Measurements from ENCODE around the gene KIDINS220. TPM values are rescaled to one million over a fixed set of nuclear protein-coding genes. Genes with fewer than 3 reads are reported as not detected.

KIDINS220 gene
- total RNA-seq, 1 experiment from 2014 or later: 50.8 TPM

DNA sequence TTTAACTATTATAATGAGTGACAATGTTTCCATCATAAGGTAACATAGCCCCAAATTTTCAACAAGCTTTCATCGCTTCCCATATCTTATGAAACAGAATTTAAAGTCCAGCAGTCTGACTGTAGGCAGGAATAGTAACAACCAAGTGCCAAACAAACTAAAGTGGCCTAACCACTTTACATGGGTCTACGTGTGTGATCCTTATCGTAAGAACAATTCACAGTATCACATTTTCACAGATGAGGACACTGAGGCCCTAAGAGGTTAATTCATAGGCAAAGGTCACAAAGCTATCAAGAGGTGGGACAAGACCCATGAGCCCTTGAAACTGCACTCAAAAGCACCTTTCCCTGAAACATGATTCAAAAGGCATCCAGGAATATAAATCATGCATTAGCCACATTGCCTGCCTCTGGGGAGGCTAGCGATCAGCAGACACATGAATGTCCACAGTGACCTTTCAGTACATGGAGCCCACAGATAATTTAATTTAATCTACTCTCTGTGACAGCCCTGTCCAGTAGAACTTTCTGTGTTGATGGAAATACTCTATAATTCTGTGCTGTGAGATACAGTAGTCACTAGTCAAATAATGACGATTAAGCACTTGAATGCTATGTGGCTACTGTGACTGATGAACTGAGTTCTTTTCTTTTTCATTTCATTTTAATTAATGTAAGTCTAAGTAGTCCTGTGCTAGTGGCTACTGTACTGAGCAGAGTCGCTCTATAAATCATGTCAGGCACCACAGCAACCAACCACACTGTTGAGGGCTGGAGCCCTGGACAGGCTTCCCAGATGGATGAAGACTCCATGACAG, 30.3 kb downstream of the KIDINS220 start:
- Histone ChIP-seq H3K4me3 (no peak overlapping the region), H3K9me3 (replicated peaks) (no peaks in the 10 kb centered on the region), H3K27me3 (replicated peaks) (no peaks in the 10 kb centered on the region), H3K27ac (no peak overlapping the region), H3K4me1 (replicated peaks) (peaks cover 8% of the 10 kb centered on the region; the same call in 1 of the 2 replicates), H3K36me3 (peaks cover 62% of the 10 kb centered on the region)
- DNase-seq (ENCODE audit: low read depth in 1 of 2, low spot score in 2 of 2): no peak

DNA sequence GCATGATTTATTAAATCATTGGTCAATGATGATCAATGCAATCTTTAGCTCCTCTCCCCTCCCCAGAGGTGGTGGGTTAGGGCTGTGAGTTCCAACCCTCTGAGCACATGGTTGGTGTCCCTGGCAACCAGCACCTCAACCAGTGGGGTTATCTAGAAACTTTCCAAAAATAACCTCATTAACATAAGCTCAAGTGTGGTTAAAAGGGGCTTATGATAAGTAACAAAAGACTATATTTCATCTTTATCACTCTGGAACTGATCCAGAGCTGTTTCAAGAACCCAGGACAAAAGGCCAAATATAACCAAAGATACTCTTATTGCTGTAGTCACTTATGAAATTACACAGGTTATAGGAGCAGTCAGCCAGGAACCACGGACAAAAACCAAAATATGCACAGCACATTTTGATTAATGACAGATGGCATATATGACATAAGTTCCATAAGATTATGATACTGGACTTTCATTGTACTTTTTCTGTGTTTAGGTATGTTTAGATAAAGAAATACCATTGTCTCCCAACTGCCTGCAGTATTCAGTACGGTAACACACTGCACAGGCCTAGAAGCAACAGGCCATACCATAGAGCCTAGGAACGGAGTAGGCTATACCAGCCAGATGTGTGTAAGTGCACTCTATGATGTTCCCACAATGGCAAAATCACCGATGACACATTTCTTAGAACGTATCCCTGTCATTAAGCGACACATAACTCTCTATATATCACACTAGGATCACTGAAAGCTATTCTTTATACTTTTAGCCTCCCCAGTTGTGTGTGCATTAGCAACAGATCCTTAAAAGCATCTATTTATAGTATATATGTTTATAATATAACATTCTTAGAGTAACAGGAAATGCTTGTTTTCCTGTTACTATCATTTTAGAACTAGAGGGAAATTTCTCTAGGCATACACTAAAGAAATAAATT, 31.9 kb downstream of the KIDINS220 start:
- Histone ChIP-seq H3K9me3 (replicated peaks) (no peaks in the 10 kb centered on the region), H3K4me1 (replicated peaks) (peaks cover 8% of the 10 kb centered on the region; the same call in 1 of the 2 replicates), H3K4me3 (no peak overlapping the region), H3K27me3 (replicated peaks) (no peaks in the 10 kb centered on the region), H3K36me3 (peaks cover 65% of the 10 kb centered on the region), H3K27ac (no peak overlapping the region)
- DNase-seq (ENCODE audit: low read depth in 1 of 2, low spot score in 2 of 2): no peak

DNA sequence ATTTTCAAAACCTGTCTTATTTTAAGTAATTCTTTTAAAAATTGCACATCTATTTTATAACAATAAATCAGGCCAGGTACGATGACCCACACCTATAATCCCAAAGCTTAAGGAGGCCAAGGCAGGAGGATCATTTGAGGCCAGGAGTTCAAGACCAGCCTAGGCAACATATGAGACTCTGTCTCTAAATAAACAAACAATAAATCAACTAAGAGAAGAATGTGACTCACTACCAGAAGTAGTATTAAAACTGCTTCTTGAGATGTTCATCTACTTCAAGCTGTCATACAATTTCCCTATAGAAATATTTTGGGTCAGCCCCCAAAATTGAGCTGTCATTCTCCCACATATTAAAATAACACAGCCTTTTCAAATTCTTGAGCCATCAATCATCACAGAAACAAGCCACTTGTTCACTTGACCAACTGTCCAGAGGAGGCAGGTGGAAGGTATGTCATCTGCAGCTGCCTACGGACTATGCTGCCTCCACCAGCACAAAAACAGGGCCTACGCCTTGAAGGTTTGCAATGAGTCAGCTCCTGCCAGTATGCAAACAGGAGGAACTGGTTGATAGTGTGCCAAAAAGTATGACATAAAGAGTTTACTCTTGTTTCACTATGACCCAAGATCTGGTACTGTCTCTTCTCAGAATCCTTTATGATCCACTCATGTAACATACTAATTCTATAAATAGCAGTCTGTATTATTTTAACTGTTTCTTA, 33.6 kb downstream of the KIDINS220 start:
- H3K27me3 ChIP-seq (replicated peaks): no peaks in the 10 kb centered on the region
- H3K36me3 ChIP-seq: peaks cover 58% of the 10 kb centered on the region
- DNase-seq (ENCODE audit: low read depth in 1 of 2, low spot score in 2 of 2): peak; percentile 40 to 62
- H3K9me3 ChIP-seq (replicated peaks): no peaks in the 10 kb centered on the region
- no peak overlapping the region for H3K27ac ChIP-seq
- peaks cover 8% of the 10 kb centered on the region; the same call in 1 of the 2 replicates for H3K4me1 ChIP-seq (replicated peaks)
- no peak overlapping the region for H3K4me3 ChIP-seq

DNA sequence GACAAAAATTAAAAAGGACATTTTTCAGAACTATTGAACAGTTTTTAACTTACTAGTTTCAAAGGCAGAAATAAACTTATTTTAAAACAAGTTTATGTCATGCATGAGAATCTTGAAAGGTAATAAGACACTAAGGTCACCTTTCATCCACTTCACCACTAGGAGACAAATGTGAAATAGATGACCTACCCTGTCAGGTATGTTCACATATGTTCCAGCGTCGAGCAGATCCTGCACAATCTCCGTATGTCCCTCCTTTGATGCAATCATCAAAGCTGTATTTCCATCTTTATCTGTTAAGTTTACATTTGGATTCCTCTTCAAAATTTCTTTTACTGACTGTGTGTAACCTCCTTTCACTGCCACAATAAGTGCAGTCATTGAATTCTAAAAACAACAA, 34.7 kb downstream of the KIDINS220 start:
- H3K36me3 ChIP-seq: peaks cover 56% of the 10 kb centered on the region
- no peaks in the 10 kb centered on the region for H3K27me3 ChIP-seq (replicated peaks)
- no peak for DNase-seq (ENCODE audit: low read depth in 1 of 2, low spot score in 2 of 2)
- no peaks in the 10 kb centered on the region for H3K9me3 ChIP-seq (replicated peaks)
- no peak overlapping the region for H3K4me3 ChIP-seq
- H3K4me1 ChIP-seq (replicated peaks): peaks cover 8% of the 10 kb centered on the region; the same call in 1 of the 2 replicates
- no peak overlapping the region for H3K27ac ChIP-seq

DNA sequence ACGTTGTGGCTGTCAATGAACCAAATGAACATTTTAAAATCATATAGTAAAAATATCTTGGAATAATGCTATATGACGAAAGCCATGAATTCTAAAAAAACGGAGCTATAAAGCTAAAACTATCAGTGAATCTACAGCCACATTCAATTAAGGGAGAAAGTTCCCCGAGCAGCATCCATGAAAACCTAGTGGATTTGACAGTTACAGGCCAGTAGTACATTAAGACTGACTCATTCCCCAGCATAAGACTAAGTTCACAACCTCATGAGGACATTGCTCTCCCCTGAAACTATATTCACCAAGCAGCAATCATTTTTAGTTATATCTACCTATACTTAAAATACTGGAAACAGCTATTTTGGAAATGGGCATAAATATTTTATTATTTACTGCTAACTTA, 36.6 kb downstream of the KIDINS220 start:
- no peaks in the 10 kb centered on the region for H3K9me3 ChIP-seq (replicated peaks)
- peaks cover 8% of the 10 kb centered on the region; the same call in 1 of the 2 replicates for H3K4me1 ChIP-seq (replicated peaks)
- no peak overlapping the region for H3K4me3 ChIP-seq
- peaks cover 53% of the 10 kb centered on the region for H3K36me3 ChIP-seq
- no peak for DNase-seq (ENCODE audit: low read depth in 1 of 2, low spot score in 2 of 2)
- no peak overlapping the region for H3K27ac ChIP-seq
- H3K27me3 ChIP-seq (replicated peaks): no peaks in the 10 kb centered on the region

DNA sequence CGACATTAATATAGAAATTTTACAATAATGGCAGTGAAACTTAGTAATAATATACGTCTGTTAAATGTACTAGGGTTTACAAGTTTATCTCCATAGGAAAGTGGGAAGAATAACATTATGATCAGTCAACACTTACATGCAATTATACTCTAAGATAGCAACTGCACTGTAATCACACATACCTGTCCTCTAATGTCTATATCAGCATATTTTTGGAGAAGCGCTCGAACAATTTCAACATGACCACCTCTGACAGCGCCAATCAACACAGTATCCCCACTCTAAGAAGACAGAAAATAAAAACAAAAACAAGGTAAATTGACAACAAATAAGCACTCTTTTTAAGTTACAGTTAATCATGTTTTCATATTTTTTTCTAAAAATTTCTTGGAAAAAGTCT, 37.2 kb downstream of the KIDINS220 start:
- no peak for DNase-seq (ENCODE audit: low read depth in 1 of 2, low spot score in 2 of 2)
- Histone ChIP-seq H3K27ac (no peak overlapping the region), H3K4me1 (replicated peaks) (peaks cover 8% of the 10 kb centered on the region; the same call in 1 of the 2 replicates), H3K36me3 (peaks cover 53% of the 10 kb centered on the region), H3K4me3 (no peak overlapping the region), H3K27me3 (replicated peaks) (no peaks in the 10 kb centered on the region), H3K9me3 (replicated peaks) (no peaks in the 10 kb centered on the region)

DNA sequence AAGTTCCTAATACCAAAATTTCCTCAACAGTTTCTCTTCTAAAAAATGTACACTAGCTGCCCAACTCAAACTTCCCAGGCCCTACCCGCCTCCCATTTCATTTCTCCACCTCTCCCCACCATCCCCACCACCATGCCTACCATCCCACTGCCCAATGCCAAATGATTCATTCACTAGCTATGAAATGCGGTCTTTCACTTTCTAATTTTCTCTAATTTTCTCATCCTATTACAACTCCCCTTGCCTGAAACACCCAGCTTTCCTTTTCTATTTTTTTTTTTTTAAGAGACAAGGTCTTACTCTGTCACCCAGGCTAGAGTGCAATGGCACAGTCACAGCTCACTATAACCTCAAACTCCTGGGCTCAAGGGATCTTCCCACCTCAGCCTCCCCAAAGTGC, 38.4 kb downstream of the KIDINS220 start:
- Histone ChIP-seq H3K36me3 (peaks cover 58% of the 10 kb centered on the region), H3K4me1 (replicated peaks) (peaks cover 4% of the 10 kb centered on the region; the same call in 1 of the 2 replicates), H3K27me3 (replicated peaks) (no peaks in the 10 kb centered on the region), H3K27ac (no peak overlapping the region), H3K4me3 (no peak overlapping the region), H3K9me3 (replicated peaks) (no peaks in the 10 kb centered on the region)
- DNase-seq (ENCODE audit: low read depth in 1 of 2, low spot score in 2 of 2): no peak

DNA sequence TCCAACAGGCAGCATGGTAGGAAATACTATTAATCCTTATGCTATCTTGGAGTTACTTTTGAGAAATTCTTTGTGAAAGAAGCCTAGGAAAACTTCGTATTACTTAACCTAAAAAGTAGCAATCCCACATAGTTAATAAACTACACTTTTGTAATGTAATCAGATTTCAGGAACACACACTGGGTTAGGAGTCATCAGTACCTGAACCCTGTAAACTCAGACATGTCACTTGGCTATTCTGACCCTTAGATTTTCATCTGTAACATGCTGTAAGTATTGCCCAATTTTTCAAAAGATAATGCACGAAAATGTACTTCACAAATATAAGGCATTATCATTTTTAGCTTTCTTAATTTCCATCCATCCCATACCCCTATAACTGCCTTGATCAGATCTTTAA, 39.0 kb downstream of the KIDINS220 start:
- no peaks in the 10 kb centered on the region for H3K9me3 ChIP-seq (replicated peaks)
- H3K4me1 ChIP-seq (replicated peaks): no peaks in the 10 kb centered on the region
- DNase-seq (ENCODE audit: low read depth in 1 of 2, low spot score in 2 of 2): no peak
- peaks cover 59% of the 10 kb centered on the region for H3K36me3 ChIP-seq
- H3K27me3 ChIP-seq (replicated peaks): no peaks in the 10 kb centered on the region
- no peak overlapping the region for H3K27ac ChIP-seq
- no peak overlapping the region for H3K4me3 ChIP-seq

DNA sequence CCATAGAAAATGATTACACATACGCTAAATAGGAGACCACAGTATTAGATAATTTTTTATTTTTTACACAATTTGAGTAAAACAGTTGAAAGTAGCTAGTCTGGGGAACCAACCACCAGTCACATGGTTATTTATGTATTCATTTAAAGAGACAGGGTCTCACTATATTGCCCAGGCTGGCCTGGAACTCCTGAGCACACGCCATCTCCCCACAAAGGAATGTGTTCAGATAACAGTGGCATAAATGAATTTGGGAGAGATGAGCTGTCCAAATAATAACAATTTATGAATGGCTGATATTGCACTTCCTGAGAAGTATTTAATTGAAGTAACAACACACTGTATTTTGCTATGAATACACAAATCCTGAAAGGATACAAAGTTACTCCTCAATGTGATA, 39.7 kb downstream of the KIDINS220 start:
- Histone ChIP-seq H3K9me3 (replicated peaks) (no peaks in the 10 kb centered on the region), H3K27me3 (replicated peaks) (no peaks in the 10 kb centered on the region)
- no peak for DNase-seq (ENCODE audit: low read depth in 1 of 2, low spot score in 2 of 2)

DNA sequence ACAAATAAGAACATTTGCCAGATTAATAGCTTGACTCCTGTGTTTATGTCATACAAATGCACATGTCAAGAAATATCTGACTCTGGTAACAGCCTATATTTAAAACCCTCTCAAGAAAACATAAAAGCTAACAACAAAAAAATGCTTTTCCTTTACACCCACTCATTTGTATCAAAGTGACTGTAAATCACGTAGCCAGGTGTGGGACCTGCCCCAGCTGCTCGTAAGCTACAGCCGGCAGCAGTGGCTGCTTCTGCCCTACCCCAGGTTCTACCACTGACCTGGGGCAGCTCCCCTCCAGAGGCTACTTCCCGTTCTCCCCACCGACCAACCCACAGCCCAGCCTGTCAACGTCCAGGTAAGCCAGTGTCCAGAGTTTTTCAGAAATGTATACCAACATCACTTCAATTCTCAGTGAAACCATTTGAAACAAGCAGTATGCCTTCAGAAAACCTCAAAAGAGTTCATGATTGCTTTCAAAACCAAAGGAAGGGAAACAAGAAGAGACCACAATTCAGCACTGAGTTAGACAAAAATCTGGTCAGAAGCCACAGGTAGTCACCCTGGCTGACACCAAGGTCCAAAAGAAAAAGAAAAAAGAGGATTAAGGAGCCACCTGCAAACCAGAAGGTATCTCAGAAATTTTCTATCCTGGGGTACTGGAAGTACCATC, 40.4 kb downstream of the KIDINS220 start:
- Histone ChIP-seq H3K9me3 (replicated peaks) (no peaks in the 10 kb centered on the region), H3K27ac (no peak overlapping the region), H3K27me3 (replicated peaks) (no peaks in the 10 kb centered on the region), H3K4me3 (no peak overlapping the region), H3K4me1 (replicated peaks) (no peaks in the 10 kb centered on the region), H3K36me3 (peaks cover 59% of the 10 kb centered on the region)
- no peak for DNase-seq (ENCODE audit: low read depth in 1 of 2, low spot score in 2 of 2)

More for the DNA sequence above, 39.7 kb downstream of the KIDINS220 start:
- H3K27ac ChIP-seq: no peak overlapping the region
- no peak overlapping the region for H3K4me3 ChIP-seq
- peaks cover 60% of the 10 kb centered on the region for H3K36me3 ChIP-seq
- no peaks in the 10 kb centered on the region for H3K4me1 ChIP-seq (replicated peaks)

DNA sequence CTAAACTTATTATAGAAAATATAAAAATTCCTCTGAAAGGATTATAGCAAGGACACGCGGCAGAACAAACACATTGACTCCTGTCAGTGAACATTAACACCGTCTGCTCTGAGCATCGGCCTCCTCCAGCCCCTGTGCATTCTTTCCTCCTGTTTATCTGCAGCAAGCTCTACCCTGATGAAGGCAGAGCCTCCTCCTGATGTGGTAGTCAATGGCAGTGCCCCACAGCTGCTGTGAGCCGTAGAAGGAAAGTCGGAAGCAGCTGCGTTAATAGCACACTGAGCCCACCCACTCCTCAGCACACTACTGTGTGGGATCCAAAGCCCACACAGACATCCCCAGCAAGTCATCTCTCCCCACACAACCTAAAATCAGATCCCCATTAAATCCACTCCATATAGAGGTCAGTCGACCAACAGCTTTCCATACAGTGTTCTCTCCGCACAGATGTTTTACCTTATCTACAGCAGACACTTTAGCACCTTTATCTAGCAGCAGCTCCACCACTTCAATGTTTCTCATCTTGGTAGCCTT, 41.0 kb downstream of the KIDINS220 start:
- H3K27ac ChIP-seq: no peak overlapping the region
- no peaks in the 10 kb centered on the region for H3K27me3 ChIP-seq (replicated peaks)
- no peaks in the 10 kb centered on the region for H3K9me3 ChIP-seq (replicated peaks)
- DNase-seq (ENCODE audit: low read depth in 1 of 2, low spot score in 2 of 2): no peak
- H3K36me3 ChIP-seq: peaks cover 54% of the 10 kb centered on the region
- H3K4me3 ChIP-seq: no peak overlapping the region
- H3K4me1 ChIP-seq (replicated peaks): no peaks in the 10 kb centered on the region

DNA sequence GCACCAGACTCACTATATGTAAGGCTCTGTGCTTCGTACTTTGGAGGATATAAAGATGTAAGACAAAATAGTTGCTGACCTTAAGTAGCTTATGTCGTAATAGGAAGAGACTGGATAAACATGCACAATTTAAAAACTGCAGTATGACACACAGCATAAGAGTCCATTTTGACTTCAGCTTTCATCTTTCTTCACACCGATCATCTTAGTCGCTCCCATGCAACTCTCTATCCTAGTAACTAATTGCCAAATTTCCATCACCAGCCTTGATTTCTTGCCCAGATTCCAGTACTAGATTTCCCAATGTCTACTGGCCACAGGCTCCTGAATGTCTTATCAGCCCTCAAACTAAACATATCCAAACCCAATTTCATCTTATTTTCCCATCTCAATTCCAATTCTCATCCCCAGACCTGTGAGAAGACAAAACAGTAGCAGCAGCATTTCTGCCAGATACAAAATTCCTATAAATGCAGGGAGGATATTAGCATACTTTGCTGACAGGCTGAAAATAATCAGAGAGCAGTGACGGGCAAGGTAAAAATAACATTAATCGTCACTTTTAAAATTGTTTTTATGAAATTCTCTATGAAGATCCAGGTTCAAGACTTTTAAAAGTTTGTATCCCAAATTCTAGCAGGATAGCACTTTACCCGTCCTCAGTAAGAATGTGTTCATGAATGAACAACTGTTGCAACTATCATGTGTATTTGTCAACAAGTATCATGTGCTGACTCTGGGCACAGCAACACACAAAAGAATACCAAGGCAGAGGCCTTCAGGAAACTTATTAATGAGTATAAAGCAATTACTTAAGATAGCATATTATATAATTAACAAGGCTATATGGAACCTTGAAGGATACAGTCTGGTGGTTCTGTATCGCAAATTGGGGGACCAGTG, 42.2 kb downstream of the KIDINS220 start:
- Histone ChIP-seq H3K4me3 (no peak overlapping the region), H3K4me1 (replicated peaks) (no peaks in the 10 kb centered on the region), H3K36me3 (peaks cover 62% of the 10 kb centered on the region), H3K27me3 (replicated peaks) (no peaks in the 10 kb centered on the region), H3K9me3 (replicated peaks) (no peaks in the 10 kb centered on the region), H3K27ac (no peak overlapping the region)
- no peak for DNase-seq (ENCODE audit: low read depth in 1 of 2, low spot score in 2 of 2)
